Neural progenitor cell (in vitro differentiated cells): ENCODE results near the gene AIP. TPM values are rescaled to one million over a fixed set of nuclear protein-coding genes. Genes with fewer than 3 reads are reported as not detected.

ENCODE experiments used
- DNase-seq: peaks from one replicate; pipeline ENCODE4 v3.0.0-alpha.2; 2016; ENCODE audit warnings: low spot score
- H2AFZ ChIP-seq: fragments of 200-600 bp; sonication (generic); replicated peaks from 2 replicates; pipeline ENCODE4 v1.6.1; 2016; ENCODE audit warnings: antibody characterized with exemption
- H3F3A ChIP-seq: fragments of 200-600 bp; sonication (generic); 2 replicates; pipeline ENCODE4 v1.6.1; 2016; ENCODE audit warnings: antibody characterized with exemption, low read depth
- H3K27ac ChIP-seq: fragments of 200-600 bp; sonication (generic); 2 replicates; pipeline ENCODE4 v1.5.1; 2016; ENCODE audit warnings: mild to moderate bottlenecking
- H3K27me3 ChIP-seq: fragments of 200-600 bp; sonication (generic); 2 replicates; pipeline ENCODE4 v1.6.1; 2016; ENCODE audit warnings: mild to moderate bottlenecking, moderate library complexity
- H3K36me3 ChIP-seq: fragments of 200-600 bp; sonication (generic); 2 replicates; pipeline ENCODE4 v1.5.1; 2016
- H3K4me1 ChIP-seq: fragments of 200-600 bp; sonication (generic); 2 replicates; pipeline ENCODE4 v1.6.1; 2016; ENCODE audit warnings: mixed run types
- H3K4me2 ChIP-seq: fragments of 200-600 bp; sonication (generic); 2 replicates; pipeline ENCODE4 v1.6.1; 2016
- H3K4me3 ChIP-seq: fragments of 200-600 bp; sonication (generic); 2 replicates; pipeline ENCODE4 v1.5.1; 2016
- H3K79me2 ChIP-seq: fragments of 200-600 bp; sonication (generic); 2 replicates; pipeline ENCODE4 v1.6.1; 2016; ENCODE audit warnings: low read depth
- H3K9ac ChIP-seq: fragments of 200-600 bp; sonication (generic); 2 replicates; pipeline ENCODE4 v1.6.1; 2016
- H3K9me3 ChIP-seq: fragments of 200-600 bp; sonication (generic); 2 replicates; pipeline ENCODE4 v1.5.1; 2016; ENCODE audit warnings: low read depth
- H4K20me1 ChIP-seq: fragments of 200-600 bp; sonication (generic); 2 replicates; pipeline ENCODE4 v1.6.1; 2016; ENCODE audit warnings: low read depth
- H3K27ac Mint-ChIP-seq: 3 replicates; pipeline ENCODE4 v1.8.0; 2021; ENCODE audit warnings: mixed read lengths
- H3K27me3 Mint-ChIP-seq: 2 replicates; pipeline ENCODE4 v1.8.0; 2022; ENCODE audit warnings: low read depth, mild to moderate bottlenecking, inconsistent platforms, moderate library complexity, mixed read lengths; ENCODE audit not compliant: insufficient read depth
- H3K36me3 Mint-ChIP-seq: 3 replicates; pipeline ENCODE4 v1.8.0; 2021; ENCODE audit warnings: mixed read lengths
- H3K4me1 Mint-ChIP-seq: 3 replicates; pipeline ENCODE4 v1.8.0; 2021; ENCODE audit warnings: mixed read lengths
- H3K4me3 Mint-ChIP-seq: 3 replicates; pipeline ENCODE4 v1.8.0; 2021; ENCODE audit warnings: mild to moderate bottlenecking, moderate library complexity, mixed read lengths
- H3K9me3 Mint-ChIP-seq: 3 replicates; pipeline ENCODE4 v1.8.0; 2020; ENCODE audit warnings: mixed read lengths
- CTCF ChIP-seq: fragments of 200-600 bp; sonication (generic); IDR thresholded peaks from 2 replicates; pipeline ENCODE4 v1.5.1; 2017; ENCODE audit warnings: antibody characterized with exemption, mild to moderate bottlenecking
- EZH2 ChIP-seq: fragments of 200-600 bp; sonication (generic); IDR thresholded peaks from 2 replicates; pipeline ENCODE4 v1.6.1; 2017; ENCODE audit warnings: antibody characterized with exemption, mild to moderate bottlenecking, moderate library complexity
- EZH2phosphoT487 ChIP-seq: fragments of 200-600 bp; sonication (generic); IDR thresholded peaks from 2 replicates; pipeline ENCODE4 v1.6.1; 2017; ENCODE audit warnings: antibody characterized with exemption
- total RNA-seq: library from RNA; depleted of rRNA; stranded (reverse); fragments of >200 nt; gene quantifications from 2 replicates; pipeline ENCODE4 v1.2.3, GENCODE V29; 2015; ENCODE audit warnings: low replicate concordance

The AIP gene
- total RNA-seq, 1 donor from 2014 or later = 20.3 TPM

DNA sequence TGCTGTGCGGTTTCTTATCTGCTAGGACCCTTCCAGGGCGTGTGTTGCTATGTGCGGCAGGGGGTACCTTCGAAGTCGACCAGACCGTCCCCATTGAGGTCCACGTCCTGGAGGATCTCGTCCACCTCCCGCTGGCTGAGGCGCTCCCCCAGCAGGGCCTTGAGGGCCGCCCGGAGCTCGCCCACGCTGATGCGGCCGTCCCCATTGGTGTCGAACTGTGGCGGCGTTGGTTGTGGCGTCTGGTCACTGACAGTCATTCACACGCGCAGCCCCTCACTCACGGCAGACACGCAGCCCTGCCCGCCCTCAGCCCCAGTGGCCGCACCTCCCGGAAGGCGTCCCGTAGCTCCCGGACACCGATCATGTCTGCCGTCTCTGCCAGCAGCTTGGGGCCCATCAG lies 36.9 kb downstream of the AIP start:
- H3K27ac ChIP-seq = no peak overlapping the region
- H3K27me3 ChIP-seq = no peaks in the 10 kb centered on the region
- H3K9ac ChIP-seq = no peak overlapping the region
- Mint-ChIP-seq H3K27ac (peak overlapping the region; percentile 63), H3K4me1 (peaks cover 4% of the 10 kb centered on the region), H3K9me3 (no peaks in the 10 kb centered on the region), H3K27me3 (peaks cover 12% of the 10 kb centered on the region), H3K36me3 (no peaks in the 10 kb centered on the region), H3K4me3 (no peak overlapping the region)
- no peaks in the 10 kb centered on the region for H3F3A ChIP-seq
- no peaks in the 10 kb centered on the region for H4K20me1 ChIP-seq
- no peak overlapping the region for H3K4me3 ChIP-seq
- H3K36me3 ChIP-seq = no peaks in the 10 kb centered on the region
- no peak overlapping the region for H3K4me2 ChIP-seq
- H3K4me1 ChIP-seq = no peaks in the 10 kb centered on the region
- TF ChIP-seq EZH2 (no peak), CTCF (no peak), EZH2phosphoT487 (no peak)
- no peaks in the 10 kb centered on the region for H3K9me3 ChIP-seq
- no peak for DNase-seq
- no peak overlapping the region for H2AFZ ChIP-seq
- H3K79me2 ChIP-seq = no peaks in the 10 kb centered on the region

DNA sequence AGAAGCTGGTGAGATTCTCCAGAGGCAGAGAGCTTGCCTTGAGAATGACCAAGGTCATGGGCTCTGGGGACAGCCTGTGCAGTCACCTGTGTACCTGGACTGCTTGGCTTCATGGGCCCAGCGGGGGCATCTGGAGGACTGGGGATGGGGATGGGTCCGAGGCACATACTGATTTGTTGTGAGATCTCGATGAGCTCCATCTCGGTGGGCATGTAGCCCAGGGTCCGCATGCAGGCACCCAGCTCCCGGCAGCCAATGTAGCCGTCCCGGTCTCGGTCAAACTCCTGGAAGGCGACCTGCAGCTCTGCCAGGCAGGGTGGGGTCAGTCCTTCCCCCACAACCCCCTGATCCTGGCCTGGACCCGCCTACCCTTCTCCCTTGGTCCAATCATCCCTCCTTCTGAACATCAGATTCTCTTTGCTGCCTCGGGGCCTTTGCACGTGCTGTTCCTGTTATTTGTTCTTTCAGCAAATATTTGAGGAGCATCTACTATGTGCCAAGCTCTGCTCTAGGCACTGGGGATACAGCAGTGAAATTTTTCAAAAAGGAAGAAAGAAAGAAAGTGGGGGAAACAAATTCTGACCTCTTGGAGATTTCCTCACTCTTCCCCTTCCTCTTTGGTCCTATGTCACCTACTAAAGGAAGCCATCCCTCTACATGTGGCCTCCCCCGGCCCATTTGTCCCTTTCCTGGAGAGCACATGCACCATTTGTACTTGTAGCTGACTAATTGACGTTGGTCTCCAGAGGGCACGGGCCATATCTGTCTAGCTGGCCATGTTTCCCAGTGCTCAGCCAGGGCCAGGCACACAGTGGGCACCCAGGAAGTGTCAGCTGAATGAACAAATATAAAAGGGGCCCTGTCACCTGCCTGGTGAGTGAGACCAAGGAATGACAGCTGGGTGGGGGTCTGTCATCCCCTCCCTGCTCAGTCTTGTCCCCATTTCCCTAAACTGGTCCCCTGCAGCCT lies 38.3 kb downstream of the AIP start:
- no peak overlapping the region for H2AFZ ChIP-seq
- no peaks in the 10 kb centered on the region for H3K9me3 ChIP-seq
- no peak overlapping the region for H3K27ac ChIP-seq
- no peak overlapping the region for H3K4me3 Mint-ChIP-seq
- no peaks in the 10 kb centered on the region for H3K79me2 ChIP-seq
- no peak for DNase-seq
- no peaks in the 10 kb centered on the region for H3K36me3 Mint-ChIP-seq
- H3K4me1 ChIP-seq = no peaks in the 10 kb centered on the region
- no peak overlapping the region for H3K27ac Mint-ChIP-seq
- no peaks in the 10 kb centered on the region for H4K20me1 ChIP-seq
- H3K27me3 Mint-ChIP-seq = peaks cover 12% of the 10 kb centered on the region
- no peak overlapping the region for H3K9ac ChIP-seq
- H3K9me3 Mint-ChIP-seq = no peaks in the 10 kb centered on the region
- H3K4me2 ChIP-seq = no peak overlapping the region
- no peak for TF ChIP-seq EZH2
- TF ChIP-seq EZH2phosphoT487 = no peak
- no peak for TF ChIP-seq CTCF
- H3K4me3 ChIP-seq = no peak overlapping the region
- H3K4me1 Mint-ChIP-seq = peaks cover 11% of the 10 kb centered on the region
- H3K27me3 ChIP-seq = no peaks in the 10 kb centered on the region
- no peaks in the 10 kb centered on the region for H3K36me3 ChIP-seq
- no peaks in the 10 kb centered on the region for H3F3A ChIP-seq

DNA sequence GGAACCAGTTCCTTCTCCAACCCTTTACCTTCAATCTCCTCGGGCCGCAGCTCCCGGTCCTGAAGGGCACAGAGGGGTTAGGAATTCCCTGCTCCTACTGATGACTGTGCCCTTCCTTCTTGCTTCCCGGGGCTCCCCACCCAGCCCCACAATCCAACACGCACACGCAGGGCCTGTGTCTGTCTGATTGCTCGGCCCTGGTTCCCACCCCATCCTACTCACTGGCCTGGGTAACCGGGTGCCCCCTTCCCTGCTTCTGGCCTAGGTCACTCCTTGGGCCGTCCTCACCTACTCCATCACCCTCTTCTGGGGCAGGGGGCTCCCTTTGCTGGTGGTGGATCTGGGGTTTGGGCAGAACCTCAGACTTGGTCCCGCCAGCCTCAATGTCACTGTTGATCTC lies 39.1 kb downstream of the AIP start:
- Mint-ChIP-seq H3K36me3 (no peaks in the 10 kb centered on the region), H3K27ac (no peak overlapping the region), H3K4me1 (peaks cover 11% of the 10 kb centered on the region), H3K9me3 (peaks cover 4% of the 10 kb centered on the region), H3K27me3 (peaks cover 12% of the 10 kb centered on the region), H3K4me3 (no peak overlapping the region)
- H3F3A ChIP-seq = no peaks in the 10 kb centered on the region
- no peaks in the 10 kb centered on the region for H3K36me3 ChIP-seq
- H3K4me2 ChIP-seq = no peak overlapping the region
- no peak for DNase-seq
- H3K27ac ChIP-seq = no peak overlapping the region
- no peaks in the 10 kb centered on the region for H3K4me1 ChIP-seq
- TF ChIP-seq CTCF (no peak), EZH2phosphoT487 (no peak), EZH2 (no peak)
- no peaks in the 10 kb centered on the region for H3K79me2 ChIP-seq
- H3K4me3 ChIP-seq = no peak overlapping the region
- no peak overlapping the region for H3K9ac ChIP-seq
- no peak overlapping the region for H2AFZ ChIP-seq
- no peaks in the 10 kb centered on the region for H3K9me3 ChIP-seq
- H4K20me1 ChIP-seq = no peaks in the 10 kb centered on the region
- no peaks in the 10 kb centered on the region for H3K27me3 ChIP-seq
